ENCODE results near the gene STX7.

Gene STX7

GRCh38 chr6:132446855-132447241, 66.1 kb downstream of the STX7 start:
- no peak overlapping the region for H3K4me3 ChIP-seq (ENCODE audit: low read length)
- no peak for TF ChIP-seq CTCF (IDR thresholded peaks at IDR 0.05; ENCODE audit: insufficient read depth, low read depth, low read length, missing control alignments)
- DNase-seq (ENCODE audit: low read depth) = no peak

GRCh38 chr6:132446141-132446854, 66.6 kb downstream of the STX7 start:
- no peak overlapping the region for H3K4me3 ChIP-seq (ENCODE audit: low read length)
- DNase-seq (ENCODE audit: low read depth) = no peak
- no peak for TF ChIP-seq CTCF (IDR thresholded peaks at IDR 0.05; ENCODE audit: insufficient read depth, low read depth, low read length, missing control alignments)

- no peak for TF ChIP-seq CTCF (IDR thresholded peaks at IDR 0.05; ENCODE audit: insufficient read depth, low read depth, low read length, missing control alignments)
- no peak overlapping the region for H3K4me3 ChIP-seq (ENCODE audit: low read length)
- DNase-seq (ENCODE audit: low read depth) = peak; percentile 76
Observed at GRCh38 chr6:132445201-132445951, 67.5 kb downstream of the STX7 start.

GRCh38 chr6:132443206-132443605, 69.7 kb downstream of the STX7 start:
- TF ChIP-seq CTCF (IDR thresholded peaks at IDR 0.05; ENCODE audit: insufficient read depth, low read depth, low read length, missing control alignments) = no peak
- peak; percentile 10 for DNase-seq (ENCODE audit: low read depth)
- H3K4me3 ChIP-seq (ENCODE audit: low read length) = no peak overlapping the region

- H3K4me3 ChIP-seq (ENCODE audit: low read length) = no peak overlapping the region
- TF ChIP-seq CTCF (IDR thresholded peaks at IDR 0.05; ENCODE audit: insufficient read depth, low read depth, low read length, missing control alignments) = no peak
- DNase-seq (ENCODE audit: low read depth) = no peak
Observed at GRCh38 chr6:132430110-132430509, 82.8 kb downstream of the STX7 start.

- H3K4me3 ChIP-seq (ENCODE audit: low read length) = no peak overlapping the region
- no peak for TF ChIP-seq CTCF (IDR thresholded peaks at IDR 0.05; ENCODE audit: insufficient read depth, low read depth, low read length, missing control alignments)
- no peak for DNase-seq (ENCODE audit: low read depth)
Observed at GRCh38 chr6:132425176-132425575, 87.7 kb downstream of the STX7 start.
